ENCODE data around the gene GAK. TPM values are rescaled to one million over a fixed set of nuclear protein-coding genes. Genes with fewer than 3 reads are reported as not detected.

Gene GAK
- total RNA-seq, 2 donors from 2014 or later: 104 to 121 TPM

- H3K27me3 ChIP-seq (ENCODE audit: control insufficient read depth, insufficient read depth, low read length, poor library complexity, severe bottlenecking): no peaks in the 10 kb centered on the region
- TF ChIP-seq CTCF (conservative IDR thresholded peaks at IDR 0.05): no peak
- DNase-seq: no peak
- no peak overlapping the region for H3K27ac Mint-ChIP-seq
- no peak overlapping the region for H3K27ac ChIP-seq (ENCODE audit: low read depth, low read length)
- no peaks in the 10 kb centered on the region for H3K9me3 Mint-ChIP-seq
- no peaks in the 10 kb centered on the region for H3K27me3 Mint-ChIP-seq (ENCODE audit: insufficient read depth)
- H3K4me3 ChIP-seq (ENCODE audit: low read length): no peak overlapping the region
- no peaks in the 10 kb centered on the region for H3K9me3 ChIP-seq (ENCODE audit: control insufficient read depth, low read length)
- H3K4me1 Mint-ChIP-seq: no peaks in the 10 kb centered on the region
- no peak overlapping the region for H3K4me3 Mint-ChIP-seq
- H3K9ac ChIP-seq (ENCODE audit: extremely low read depth, low read length, poor library complexity, severe bottlenecking): no peak overlapping the region
- no peaks in the 10 kb centered on the region for H3K4me1 ChIP-seq (ENCODE audit: control insufficient read depth, insufficient read depth, low read length)
- H3K36me3 ChIP-seq (ENCODE audit: control insufficient read depth, insufficient read depth, low read length): peaks cover 36% of the 10 kb centered on the region
- 94 to 98% methylated on average over 9 to 11 of the region's 11 CpGs for WGBS, 2 experiments (ENCODE audit: insufficient coverage in 1 of 2, insufficient read length in 1 of 2)
- peaks cover 61% of the 10 kb centered on the region for H3K36me3 Mint-ChIP-seq (ENCODE audit: low read depth)
Measured at GRCh38 chr4:865121-865465, 67.0 kb downstream of the GAK start.

- TF ChIP-seq CTCF (conservative IDR thresholded peaks at IDR 0.05): no peak
- 95 to 98% methylated on average over 35 to 41 of the region's 42 CpGs for WGBS, 2 experiments (ENCODE audit: insufficient coverage in 1 of 2, insufficient read length in 1 of 2)
- Mint-ChIP-seq H3K27me3 (ENCODE audit: insufficient read depth) (no peaks in the 10 kb centered on the region), H3K4me3 (no peak overlapping the region), H3K9me3 (no peaks in the 10 kb centered on the region), H3K27ac (no peak overlapping the region), H3K36me3 (ENCODE audit: low read depth) (peaks cover 59% of the 10 kb centered on the region), H3K4me1 (no peaks in the 10 kb centered on the region)
- no peak overlapping the region for H3K4me3 ChIP-seq (ENCODE audit: low read length)
- H3K4me1 ChIP-seq (ENCODE audit: control insufficient read depth, insufficient read depth, low read length): no peaks in the 10 kb centered on the region
- DNase-seq: no peak
- peaks cover 31% of the 10 kb centered on the region for H3K36me3 ChIP-seq (ENCODE audit: control insufficient read depth, insufficient read depth, low read length)
- no peaks in the 10 kb centered on the region for H3K27me3 ChIP-seq (ENCODE audit: control insufficient read depth, insufficient read depth, low read length, poor library complexity, severe bottlenecking)
- no peak overlapping the region for H3K9ac ChIP-seq (ENCODE audit: extremely low read depth, low read length, poor library complexity, severe bottlenecking)
- H3K27ac ChIP-seq (ENCODE audit: low read depth, low read length): no peak overlapping the region
- no peaks in the 10 kb centered on the region for H3K9me3 ChIP-seq (ENCODE audit: control insufficient read depth, low read length)
Measured at GRCh38 chr4:864456-865120, 67.5 kb downstream of the GAK start.

- Histone ChIP-seq H3K36me3 (ENCODE audit: control insufficient read depth, insufficient read depth, low read length) (peaks cover 35% of the 10 kb centered on the region), H3K27me3 (ENCODE audit: control insufficient read depth, insufficient read depth, low read length, poor library complexity, severe bottlenecking) (no peaks in the 10 kb centered on the region), H3K4me3 (ENCODE audit: low read length) (no peak overlapping the region), H3K27ac (ENCODE audit: low read depth, low read length) (no peak overlapping the region), H3K9me3 (ENCODE audit: control insufficient read depth, low read length) (no peaks in the 10 kb centered on the region), H3K4me1 (ENCODE audit: control insufficient read depth, insufficient read depth, low read length) (no peaks in the 10 kb centered on the region), H3K9ac (ENCODE audit: extremely low read depth, low read length, poor library complexity, severe bottlenecking) (no peak overlapping the region)
- no peak for DNase-seq
- 93 to 97% methylated on average over 15 to 21 of the region's 21 CpGs for WGBS, 2 experiments (ENCODE audit: insufficient coverage in 1 of 2, insufficient read length in 1 of 2)
- H3K36me3 Mint-ChIP-seq (ENCODE audit: low read depth): peaks cover 75% of the 10 kb centered on the region
- H3K27me3 Mint-ChIP-seq (ENCODE audit: insufficient read depth): no peaks in the 10 kb centered on the region
- TF ChIP-seq CTCF (conservative IDR thresholded peaks at IDR 0.05): no peak
- no peak overlapping the region for H3K27ac Mint-ChIP-seq
- no peak overlapping the region for H3K4me3 Mint-ChIP-seq
- H3K9me3 Mint-ChIP-seq: no peaks in the 10 kb centered on the region
- H3K4me1 Mint-ChIP-seq: no peaks in the 10 kb centered on the region
Measured at GRCh38 chr4:860561-860960, 71.6 kb downstream of the GAK start.
